ENCODE data around the gene WNK3.

DNA sequence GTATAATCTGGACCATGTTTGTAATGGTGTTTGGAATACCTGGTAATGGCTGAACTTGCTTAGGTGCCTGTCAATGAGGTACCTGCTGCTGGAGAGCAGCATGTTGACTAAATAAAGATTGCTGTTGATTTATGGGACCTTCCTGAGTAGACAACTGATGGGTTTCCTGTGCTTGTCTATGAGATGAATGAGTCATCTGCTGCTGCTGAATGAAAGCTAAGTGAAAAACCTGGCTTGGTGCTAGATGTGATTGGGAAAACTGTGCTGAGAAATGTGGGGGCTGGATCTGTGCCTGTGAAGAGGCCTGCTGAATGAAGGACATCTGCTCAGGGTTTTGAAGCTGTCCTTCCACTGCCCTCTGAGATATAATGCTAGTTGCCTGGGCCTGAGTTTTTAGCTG, 69.6 kb downstream of the WNK3 start:
- TF ChIP-seq, protein P1, sequence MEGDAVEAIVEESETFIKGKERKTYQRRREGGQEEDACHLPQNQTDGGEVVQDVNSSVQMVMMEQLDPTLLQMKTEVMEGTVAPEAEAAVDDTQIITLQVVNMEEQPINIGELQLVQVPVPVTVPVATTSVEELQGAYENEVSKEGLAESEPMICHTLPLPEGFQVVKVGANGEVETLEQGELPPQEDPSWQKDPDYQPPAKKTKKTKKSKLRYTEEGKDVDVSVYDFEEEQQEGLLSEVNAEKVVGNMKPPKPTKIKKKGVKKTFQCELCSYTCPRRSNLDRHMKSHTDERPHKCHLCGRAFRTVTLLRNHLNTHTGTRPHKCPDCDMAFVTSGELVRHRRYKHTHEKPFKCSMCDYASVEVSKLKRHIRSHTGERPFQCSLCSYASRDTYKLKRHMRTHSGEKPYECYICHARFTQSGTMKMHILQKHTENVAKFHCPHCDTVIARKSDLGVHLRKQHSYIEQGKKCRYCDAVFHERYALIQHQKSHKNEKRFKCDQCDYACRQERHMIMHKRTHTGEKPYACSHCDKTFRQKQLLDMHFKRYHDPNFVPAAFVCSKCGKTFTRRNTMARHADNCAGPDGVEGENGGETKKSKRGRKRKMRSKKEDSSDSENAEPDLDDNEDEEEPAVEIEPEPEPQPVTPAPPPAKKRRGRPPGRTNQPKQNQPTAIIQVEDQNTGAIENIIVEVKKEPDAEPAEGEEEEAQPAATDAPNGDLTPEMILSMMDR (IDR thresholded peaks at IDR 0.05) = no peak
- TF ChIP-seq POLR2A (IDR thresholded peaks at IDR 0.05) = no peak

Measured in esophagus squamous epithelium (tissue), 4 donors.